PC-3 (cell line): ENCODE results near the gene CFAP53. TPM values are rescaled to one million over a fixed set of nuclear protein-coding genes. Genes with fewer than 3 reads are reported as not detected.
A peak's percentile ranks its signal among the peaks of the same experiment; 100 is the strongest.

Source experiments
- ATAC-seq: fragments of 200-7000 bp; cut with Tn5 transposase; 2 replicates; pipeline ENCODE4 v1.9.1; 2020; ENCODE audit warnings: mild to moderate bottlenecking, moderate library complexity
- BruUV-seq: library from RNA; stranded (reverse); fragments of 400-500 nt; replicated peaks from 2 replicates; lab custom pipeline; 2021; lab: Mats Ljungman, UMichigan
- CTCF ChIA-PET: fragments of 300-600 bp; sonication (Branson Sonifier 250); formaldehyde crosslinking; loops from one replicate; lab custom pipeline; 2022; ENCODE audit warnings: antibody characterized with exemption; lab: Charles Lee
- POLR2A ChIA-PET: fragments of 300-600 bp; sonication (Branson Sonifier 250); formaldehyde crosslinking; loops from one replicate; lab custom pipeline; 2022; ENCODE audit warnings: antibody characterized with exemption; ENCODE audit not compliant: unreplicated experiment; lab: Charles Lee
- DNase-seq: peaks from one replicate; pipeline ENCODE4 v3.0.0-alpha.2; 2015
- H2AFZ ChIP-seq: fragments of 300-600 bp; sonication (generic); 2 replicates; pipeline ENCODE4 v1.6.0; 2016; ENCODE audit warnings: antibody characterized with exemption, low read length
- H3F3A ChIP-seq: fragments of 300-600 bp; sonication (generic); one replicate; pipeline ENCODE4 v1.6.0; 2017; ENCODE audit warnings: antibody characterized with exemption, low read length, control low read depth, mild to moderate bottlenecking; ENCODE audit not compliant: unreplicated experiment
- H3K27ac ChIP-seq: fragments of 300-600 bp; sonication (generic); 2 replicates; pipeline ENCODE4 v1.5.1; 2016; ENCODE audit warnings: mild to moderate bottlenecking, low read length
- H3K27me3 ChIP-seq: fragments of 300-600 bp; sonication (generic); 2 replicates; pipeline ENCODE4 v1.6.1; 2016; ENCODE audit warnings: low read length, mixed read lengths
- H3K36me3 ChIP-seq: fragments of 300-600 bp; sonication (generic); 2 replicates; pipeline ENCODE4 v1.6.1; 2016; ENCODE audit warnings: low read depth, mixed run types, low read length, mixed read lengths
- H3K4me1 ChIP-seq: fragments of 300-600 bp; sonication (generic); 2 replicates; pipeline ENCODE4 v1.5.1; 2016; ENCODE audit warnings: low read length; ENCODE audit not compliant: insufficient read depth
- H3K4me2 ChIP-seq: fragments of 300-600 bp; sonication (generic); 2 replicates; pipeline ENCODE4 v1.6.0; 2016; ENCODE audit warnings: low read length
- H3K4me3 ChIP-seq: fragments of 300-600 bp; sonication (generic); 2 replicates; pipeline ENCODE4 v1.5.1; 2016; ENCODE audit warnings: mild to moderate bottlenecking, low read length, mixed read lengths
- H3K79me2 ChIP-seq: fragments of 300-600 bp; sonication (generic); 2 replicates; pipeline ENCODE4 v1.6.1; 2017; ENCODE audit warnings: low read length, mixed read lengths
- H3K9ac ChIP-seq: fragments of 300-600 bp; sonication (generic); 2 replicates; pipeline ENCODE4 v1.6.0; 2016; ENCODE audit warnings: mild to moderate bottlenecking, low read length
- H3K9me2 ChIP-seq: fragments of 300-600 bp; sonication (generic); replicated peaks from 2 replicates; pipeline ENCODE4 v1.6.1; 2016; ENCODE audit warnings: mixed run types, low read length, mixed read lengths
- H3K9me3 ChIP-seq: fragments of 300-600 bp; sonication (generic); 2 replicates; pipeline ENCODE4 v1.6.1; 2016; ENCODE audit warnings: low read length, mixed read lengths
- H4K20me1 ChIP-seq: fragments of 300-600 bp; sonication (generic); 2 replicates; pipeline ENCODE4 v1.6.1; 2016; ENCODE audit warnings: low read length, mixed read lengths
- EZH2 ChIP-seq: fragments of 300-600 bp; sonication (generic); IDR thresholded peaks from one replicate; pipeline ENCODE4 v1.6.1; 2017; ENCODE audit warnings: antibody characterized with exemption, mild to moderate bottlenecking, low read length; ENCODE audit not compliant: unreplicated experiment
- EZH2phosphoT487 ChIP-seq: fragments of 300-600 bp; sonication (generic); IDR thresholded peaks from 2 replicates; pipeline ENCODE4 v1.6.1; 2018; ENCODE audit warnings: mild to moderate bottlenecking, antibody characterized with exemption, low read length, borderline replicate concordance
- intact Hi-C: fragments of 100-400 bp; cut with micrococcal nuclease; formaldehyde crosslinking; loops from 2 replicates; pipeline ENCODE4 v1.9.0; 2023
- total RNA-seq: library from RNA; depleted of rRNA; stranded (reverse); fragments of >200 nt; gene quantifications from 2 replicates; pipeline ENCODE4 v1.2.3, GENCODE V29; 2014
- TF ChIP-seq, protein P1 (sequence below): fragments of 300-600 bp; sonication (generic); conservative IDR thresholded peaks from 2 replicates; pipeline ENCODE4 v1.5.1; 2017; ENCODE audit warnings: antibody characterized with exemption, low read depth, mild to moderate bottlenecking, low read length

Gene CFAP53
- total RNA-seq, 1 experiment from 2014 or later: not detected

DNA sequence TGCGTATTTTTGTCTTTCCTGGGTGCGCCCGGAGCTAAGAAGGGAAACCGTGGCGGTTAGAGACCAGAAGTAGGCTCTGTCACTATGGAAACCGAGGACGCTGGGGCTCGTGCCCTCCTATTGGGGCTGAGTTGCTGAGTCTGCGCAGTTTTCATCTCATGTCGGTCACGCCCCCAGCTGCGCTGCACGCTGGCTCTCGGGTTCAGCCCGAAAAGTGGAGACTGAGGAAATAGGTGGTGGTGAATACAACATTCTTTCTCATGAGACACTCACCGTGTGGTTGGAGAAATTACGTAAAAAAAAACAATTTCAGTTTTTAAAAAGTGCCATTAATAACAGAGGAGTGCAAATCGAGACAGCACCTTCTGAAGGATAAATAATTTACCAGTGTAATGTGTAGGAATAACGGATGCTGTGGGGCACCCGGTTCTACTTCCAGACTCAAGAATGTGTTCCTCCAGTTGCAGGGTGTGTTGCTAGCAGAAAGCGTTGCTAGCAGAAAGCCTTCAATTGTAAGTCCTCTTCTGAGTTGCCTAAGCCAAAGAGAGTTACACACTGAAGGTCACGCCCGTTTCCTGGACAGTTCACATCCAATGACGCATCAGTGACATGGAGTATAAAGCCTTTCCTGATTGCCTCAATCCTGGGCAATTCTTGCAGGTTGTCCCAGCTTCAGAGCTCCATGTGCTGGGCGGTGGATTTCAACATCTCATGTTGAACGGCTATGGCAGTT, 41.6 kb upstream of the CFAP53 start:
- POLR2A ChIA-PET: no interaction called here
- intact Hi-C loops: no loop called here
- CTCF ChIA-PET: no interaction called here
- H3K27me3 ChIP-seq: no peaks in the 10 kb centered on the region
- no peaks in the 10 kb centered on the region for H3K9me3 ChIP-seq
- H3K9ac ChIP-seq: no peak overlapping the region
- H3K27ac ChIP-seq: no peak overlapping the region
- no peaks in the 10 kb centered on the region for H3F3A ChIP-seq
- TF ChIP-seq, protein P1, sequence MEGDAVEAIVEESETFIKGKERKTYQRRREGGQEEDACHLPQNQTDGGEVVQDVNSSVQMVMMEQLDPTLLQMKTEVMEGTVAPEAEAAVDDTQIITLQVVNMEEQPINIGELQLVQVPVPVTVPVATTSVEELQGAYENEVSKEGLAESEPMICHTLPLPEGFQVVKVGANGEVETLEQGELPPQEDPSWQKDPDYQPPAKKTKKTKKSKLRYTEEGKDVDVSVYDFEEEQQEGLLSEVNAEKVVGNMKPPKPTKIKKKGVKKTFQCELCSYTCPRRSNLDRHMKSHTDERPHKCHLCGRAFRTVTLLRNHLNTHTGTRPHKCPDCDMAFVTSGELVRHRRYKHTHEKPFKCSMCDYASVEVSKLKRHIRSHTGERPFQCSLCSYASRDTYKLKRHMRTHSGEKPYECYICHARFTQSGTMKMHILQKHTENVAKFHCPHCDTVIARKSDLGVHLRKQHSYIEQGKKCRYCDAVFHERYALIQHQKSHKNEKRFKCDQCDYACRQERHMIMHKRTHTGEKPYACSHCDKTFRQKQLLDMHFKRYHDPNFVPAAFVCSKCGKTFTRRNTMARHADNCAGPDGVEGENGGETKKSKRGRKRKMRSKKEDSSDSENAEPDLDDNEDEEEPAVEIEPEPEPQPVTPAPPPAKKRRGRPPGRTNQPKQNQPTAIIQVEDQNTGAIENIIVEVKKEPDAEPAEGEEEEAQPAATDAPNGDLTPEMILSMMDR: no peak
- TF ChIP-seq EZH2phosphoT487 (no peak), EZH2 (no peak)
- BruUV-seq: no TSS peak
- no peaks in the 10 kb centered on the region for H3K4me1 ChIP-seq
- H3K9me2 ChIP-seq: no peaks in the 10 kb centered on the region
- no peaks in the 10 kb centered on the region for H3K36me3 ChIP-seq
- peak; percentile 90 for ATAC-seq
- H4K20me1 ChIP-seq: no peaks in the 10 kb centered on the region
- H3K4me2 ChIP-seq: peak overlapping the region; percentile 82
- no peaks in the 10 kb centered on the region for H3K79me2 ChIP-seq
- peak; percentile 53 for DNase-seq
- H3K4me3 ChIP-seq: peak overlapping the region; percentile 63
- H2AFZ ChIP-seq: peak overlapping the region; percentile 73

DNA sequence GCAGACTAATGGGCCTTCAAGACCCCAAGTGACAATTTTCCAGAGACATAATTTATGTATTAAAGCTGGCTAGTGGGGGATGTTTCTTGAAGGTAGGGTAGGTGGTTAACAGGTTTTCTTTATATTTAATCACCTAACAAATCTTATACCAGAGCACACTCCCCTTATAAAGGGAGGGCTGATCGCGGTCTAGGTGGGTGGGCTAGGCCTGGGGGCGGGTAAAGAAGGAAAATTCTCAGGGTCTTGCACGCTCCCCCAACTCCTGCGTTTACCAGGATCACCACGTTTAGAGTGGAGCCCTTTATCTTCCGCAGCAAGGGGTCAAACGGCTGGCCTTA, 41.1 kb upstream of the CFAP53 start:
- Histone ChIP-seq H3K9me3 (no peaks in the 10 kb centered on the region), H3K9me2 (no peaks in the 10 kb centered on the region), H3K4me3 (peak overlapping the region; percentile 63), H3K4me1 (no peaks in the 10 kb centered on the region), H2AFZ (no peak overlapping the region), H3K4me2 (peak overlapping the region; percentile 82), H4K20me1 (no peaks in the 10 kb centered on the region), H3K27me3 (no peaks in the 10 kb centered on the region), H3F3A (no peaks in the 10 kb centered on the region), H3K79me2 (no peaks in the 10 kb centered on the region), H3K36me3 (no peaks in the 10 kb centered on the region), H3K27ac (no peak overlapping the region), H3K9ac (no peak overlapping the region)
- no TSS peak for BruUV-seq
- DNase-seq (no peak), ATAC-seq (no peak)
- POLR2A ChIA-PET: no interaction called here
- intact Hi-C loops: no loop called here
- CTCF ChIA-PET: no interaction called here
- TF ChIP-seq EZH2phosphoT487 (no peak), EZH2 (no peak)
- TF ChIP-seq, protein P1: no peak

DNA sequence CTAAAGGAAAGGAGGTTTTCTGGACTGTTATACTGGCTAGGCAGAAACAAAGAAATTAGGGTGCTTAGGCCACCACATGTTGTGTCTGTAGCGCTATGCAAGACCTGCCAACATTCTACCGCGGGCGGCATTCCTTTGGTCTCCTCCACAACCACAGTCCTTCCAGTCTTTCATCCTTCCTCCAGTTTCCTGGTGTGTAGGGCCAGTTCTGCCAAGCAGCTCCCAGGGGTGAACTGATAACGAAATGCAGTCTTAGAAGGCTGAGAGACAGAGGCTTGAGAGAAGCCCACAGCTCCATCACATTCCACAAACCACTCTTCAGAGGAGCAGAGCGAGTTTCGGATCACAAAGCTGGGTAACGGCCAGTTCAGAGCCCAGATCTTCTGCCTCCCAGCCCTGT, 40.6 kb upstream of the CFAP53 start:
- TF ChIP-seq EZH2 (no peak), EZH2phosphoT487 (no peak)
- TF ChIP-seq, protein P1: no peak
- ChIA-PET POLR2A (no interaction called here), CTCF (no interaction called here)
- Histone ChIP-seq H3F3A (no peaks in the 10 kb centered on the region), H3K27ac (no peak overlapping the region), H3K9me2 (no peaks in the 10 kb centered on the region), H2AFZ (no peak overlapping the region), H3K36me3 (no peaks in the 10 kb centered on the region), H4K20me1 (no peaks in the 10 kb centered on the region), H3K4me3 (no peak overlapping the region), H3K9ac (no peak overlapping the region), H3K27me3 (no peaks in the 10 kb centered on the region), H3K4me1 (no peaks in the 10 kb centered on the region), H3K4me2 (peak overlapping the region; percentile 82; the same call in 1 of the 2 replicates), H3K9me3 (no peaks in the 10 kb centered on the region), H3K79me2 (no peaks in the 10 kb centered on the region)
- ATAC-seq (no peak), DNase-seq (no peak)
- no TSS peak for BruUV-seq
- intact Hi-C loops: no loop called here
